ENCODE results near the gene REST. TPM values are rescaled to one million over a fixed set of nuclear protein-coding genes. Genes with fewer than 3 reads are reported as not detected.

The REST gene
- total RNA-seq, 3 donors from 2014 or later (not counting 1 experiment from before 2014, with no cell fraction given): 52.1 to 71.3 (median 67.6) TPM

GRCh38 chr4:57013543-57014120 lies 105.9 kb downstream of the REST start:
- no peak for TF ChIP-seq CTCF (IDR thresholded peaks at IDR 0.05)
- peaks cover 85% of the 10 kb centered on the region for H3K36me3 ChIP-seq (ENCODE audit: control insufficient read depth, insufficient read depth, low read length)
- WGBS (ENCODE audit: insufficient coverage): 74% methylated on average over 3 of the region's 4 CpGs
- Mint-ChIP-seq H3K4me3 (no peak overlapping the region), H3K27ac (peak overlapping the region in 1 of 2 donors; percentile 23), H3K4me1 (peaks cover 8 to 15% of the 10 kb centered on the region in 2 donors), H3K36me3 (peaks cover 8% of the 10 kb centered on the region), H3K27me3 (ENCODE audit: low read depth in 2 of 2) (no peaks in the 10 kb centered on the region), H3K9me3 (no peaks in the 10 kb centered on the region)
- intact Hi-C loops (cut with micrococcal nuclease): no loop called here
- H3K9me3 ChIP-seq (ENCODE audit: control insufficient read depth, insufficient read depth, low read length): no peaks in the 10 kb centered on the region
- no peak overlapping the region for H3K27ac ChIP-seq (ENCODE audit: low read length)
- no peaks in the 10 kb centered on the region for H3K27me3 ChIP-seq (ENCODE audit: control insufficient read depth, insufficient read depth, low read length)
- no peak overlapping the region for H3K4me3 ChIP-seq (ENCODE audit: low read length)
- ATAC-seq (no peak), DNase-seq (no peak)
- no peaks in the 10 kb centered on the region for H3K4me1 ChIP-seq (ENCODE audit: control insufficient read depth, insufficient read depth, low read length)

Other genes starting within 250 kb of the REST start
- gene HOPX, start 226.6 kb upstream of the REST start, total RNA-seq: 100 to 1,000 TPM; 152 to 240 (median 167) TPM
- 1 to 10 TPM in 2 of 3 donors, under 1 TPM in 1; 0.42 to 3.8 (median 2.0) TPM for gene SPINK2, start 86.2 kb upstream of the REST start, total RNA-seq
- gene NOA1, start 69.7 kb downstream of the REST start, total RNA-seq: 10 to 100 TPM; 11.7 to 15.3 (median 13.8) TPM
- gene POLR2B, start 71.0 kb downstream of the REST start, total RNA-seq: 100 to 1,000 TPM; 108 to 113 (median 110) TPM
- gene IGFBP7, start 202.5 kb downstream of the REST start, total RNA-seq: 100 to 1,000 TPM in 2 of 3 donors, 10 to 100 TPM in 1; 88.8 to 107 (median 101) TPM